ENCODE results near the gene TAF5L.

GRCh38 chr1:229581485-229581884 is 44.4 kb downstream of the TAF5L start:
- no peak for TF ChIP-seq POLR2AphosphoS5 (IDR thresholded peaks at IDR 0.05; ENCODE audit: low read depth, low read length)
- no peak for TF ChIP-seq ZNF274 (IDR thresholded peaks at IDR 0.05; ENCODE audit: borderline replicate concordance, extremely low read depth, low read length)
- TF ChIP-seq CTCF (IDR thresholded peaks at IDR 0.05; ENCODE audit: control extremely low read depth in 1 of 3, insufficient read depth in 1 of 3, low read depth in 1 of 3, low read length in 3 of 3): no peak
- no peak for TF ChIP-seq RXRA (IDR thresholded peaks at IDR 0.05; ENCODE audit: insufficient read depth, low read depth, low read length)
- no peak for TF ChIP-seq E2F6 (IDR thresholded peaks at IDR 0.05)
